Measurements from ENCODE around the gene SPSB3. TPM values are rescaled to one million over a fixed set of nuclear protein-coding genes. Genes with fewer than 3 reads are reported as not detected.

The SPSB3 gene
- total RNA-seq, 1 experiment from 2014 or later = 29.8 TPM

DNA sequence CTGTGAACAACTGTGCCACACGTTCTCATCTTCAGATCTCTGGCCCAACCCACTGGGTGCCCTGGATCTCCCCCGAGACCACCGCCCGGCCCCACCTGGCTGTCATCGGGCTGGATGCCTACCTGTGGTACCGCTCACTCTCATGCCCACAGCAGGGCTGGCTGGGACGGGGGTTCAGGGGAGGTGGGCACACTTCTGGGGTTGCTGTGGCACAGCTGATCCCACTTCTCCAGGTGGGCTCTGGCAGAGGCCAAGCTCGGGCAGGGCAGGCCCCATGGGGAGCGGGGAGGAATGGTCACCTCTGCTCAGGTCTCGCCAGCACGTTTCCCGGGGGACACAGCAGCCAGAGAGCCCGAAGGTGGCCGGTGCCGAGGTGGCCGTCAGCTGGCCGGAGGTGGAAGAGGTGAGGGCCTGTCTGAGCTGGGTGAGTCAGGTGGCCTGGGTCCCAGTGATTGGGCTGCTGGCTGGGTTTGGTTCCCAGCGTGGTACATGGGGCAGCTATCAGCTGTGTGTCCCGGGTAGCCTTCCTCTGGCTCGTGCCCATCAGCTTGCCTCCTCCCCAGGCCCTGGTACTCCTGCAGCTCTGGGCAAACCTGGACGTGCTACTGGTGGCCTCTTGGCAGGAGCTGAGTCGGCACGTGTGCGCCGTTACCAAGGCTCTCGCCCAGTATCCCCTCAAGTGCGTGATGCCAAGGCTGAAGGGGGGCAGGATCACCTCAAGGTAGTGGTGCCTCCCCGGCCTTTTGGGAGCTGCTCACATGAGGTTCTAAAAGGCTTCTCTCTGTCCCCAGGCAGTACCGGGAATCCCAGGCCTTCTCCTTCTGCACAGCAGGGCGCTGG lies 7.1 kb downstream of the SPSB3 start:
- DNase-seq (ENCODE audit: low read depth) = no peak

GRCh38 chr16:1774448-1774780 lies 8.0 kb downstream of the SPSB3 start:
- DNase-seq (ENCODE audit: low read depth) = no peak

DNA sequence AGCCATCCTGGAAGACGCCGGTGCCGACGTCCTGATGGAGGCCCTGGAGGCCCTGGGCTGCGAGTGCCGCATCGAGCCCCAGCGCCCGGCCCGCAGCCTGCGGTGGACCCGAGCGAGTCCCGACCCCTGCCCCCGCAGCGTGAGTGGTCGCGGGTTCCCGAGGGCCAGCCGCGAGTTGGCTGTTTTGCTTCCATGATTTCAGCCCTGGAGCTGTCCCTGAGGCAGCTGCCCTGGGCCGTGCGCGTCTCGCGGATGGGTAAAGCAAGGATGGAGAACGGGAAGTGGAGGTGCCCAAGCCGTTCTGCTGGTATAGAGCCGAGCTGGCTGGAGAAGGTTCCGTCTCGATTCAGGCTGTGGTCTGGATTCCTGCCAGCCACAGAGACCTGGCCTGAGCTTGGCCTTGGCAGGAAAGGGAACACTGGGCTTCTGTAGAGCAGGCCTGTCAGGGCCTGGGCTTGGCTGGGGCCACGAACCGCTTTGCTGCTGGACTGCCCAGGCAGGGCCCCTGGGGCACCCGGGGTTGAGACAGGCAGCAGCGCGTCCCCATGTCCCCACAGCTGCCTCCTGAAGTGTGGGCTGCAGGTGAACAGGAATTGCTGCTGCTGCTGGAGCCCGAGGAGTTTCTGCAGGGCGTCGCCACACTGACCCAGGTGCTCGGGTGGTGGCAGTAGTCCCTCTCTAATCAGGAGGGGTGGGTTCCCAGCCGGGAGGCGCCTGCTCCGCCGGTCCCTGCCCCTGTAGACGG lies 8.5 kb downstream of the SPSB3 start:
- peak; percentile 63 for DNase-seq (ENCODE audit: low read depth)

DNA sequence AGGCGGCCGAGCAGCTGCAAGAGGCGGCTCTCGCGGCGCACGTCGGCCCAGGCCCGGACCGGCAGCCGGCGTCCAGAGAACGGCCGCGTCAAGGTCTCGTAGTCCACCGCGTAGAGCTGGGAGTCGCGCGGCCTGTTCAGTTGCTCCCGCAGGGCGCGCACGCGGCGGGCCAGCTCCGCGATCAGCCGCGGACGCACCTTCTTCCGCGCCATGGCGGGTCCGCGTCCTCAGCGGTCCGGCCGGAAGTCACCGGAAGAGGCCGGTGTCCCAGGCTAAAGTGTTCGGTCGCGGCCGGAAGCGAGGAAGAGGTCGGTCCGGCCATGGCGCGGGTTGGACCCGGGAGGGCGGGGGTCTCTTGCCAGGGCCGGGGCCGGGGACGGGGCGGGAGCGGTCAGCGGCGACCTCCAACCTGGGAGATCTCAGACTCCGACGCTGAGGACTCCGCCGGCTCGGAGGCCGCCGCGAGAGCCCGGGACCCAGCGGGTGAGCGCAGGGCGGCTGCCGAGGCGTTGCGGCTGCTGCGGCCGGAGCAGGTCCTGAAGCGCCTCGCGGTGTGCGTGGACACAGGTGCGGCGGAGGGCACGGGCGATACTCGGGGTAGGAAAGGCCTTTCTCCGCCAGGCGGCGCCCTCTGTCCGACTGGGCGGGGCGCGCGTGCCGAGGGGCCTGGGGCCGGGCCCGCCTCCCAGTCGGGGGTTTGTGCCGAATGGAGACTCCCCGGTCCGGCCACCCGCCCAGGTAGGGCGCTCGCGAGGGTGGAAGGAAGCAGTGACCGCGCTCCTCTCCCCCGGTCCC lies 9.3 kb downstream of the SPSB3 start, which contains the start of gene MRPS34:
MRPS34 (minus strand) TSS at position 227 of the 795 bp plus-strand sequence; CDS start at position 212, 15 bp downstream.
- peak; percentile 80 for DNase-seq (ENCODE audit: low read depth)

GRCh38 chr16:1772362-1772907 lies 9.9 kb downstream of the SPSB3 start, which contains the start of gene EME2:
EME2 (plus strand) TSS chr16:1772810; CDS start chr16:1773228, 418 bp downstream.
- no peak for DNase-seq (ENCODE audit: low read depth)

GRCh38 chr16:1771864-1772361 lies 10.5 kb downstream of the SPSB3 start:
- no peak for DNase-seq (ENCODE audit: low read depth)

- DNase-seq (ENCODE audit: low read depth) = no peak
Measured at GRCh38 chr16:1771188-1771863, 11.0 kb downstream of the SPSB3 start, which contains the start of gene NME3. NME3 (minus strand) TSS chr16:1771543; CDS start chr16:1771534, 9 bp downstream.

DNA sequence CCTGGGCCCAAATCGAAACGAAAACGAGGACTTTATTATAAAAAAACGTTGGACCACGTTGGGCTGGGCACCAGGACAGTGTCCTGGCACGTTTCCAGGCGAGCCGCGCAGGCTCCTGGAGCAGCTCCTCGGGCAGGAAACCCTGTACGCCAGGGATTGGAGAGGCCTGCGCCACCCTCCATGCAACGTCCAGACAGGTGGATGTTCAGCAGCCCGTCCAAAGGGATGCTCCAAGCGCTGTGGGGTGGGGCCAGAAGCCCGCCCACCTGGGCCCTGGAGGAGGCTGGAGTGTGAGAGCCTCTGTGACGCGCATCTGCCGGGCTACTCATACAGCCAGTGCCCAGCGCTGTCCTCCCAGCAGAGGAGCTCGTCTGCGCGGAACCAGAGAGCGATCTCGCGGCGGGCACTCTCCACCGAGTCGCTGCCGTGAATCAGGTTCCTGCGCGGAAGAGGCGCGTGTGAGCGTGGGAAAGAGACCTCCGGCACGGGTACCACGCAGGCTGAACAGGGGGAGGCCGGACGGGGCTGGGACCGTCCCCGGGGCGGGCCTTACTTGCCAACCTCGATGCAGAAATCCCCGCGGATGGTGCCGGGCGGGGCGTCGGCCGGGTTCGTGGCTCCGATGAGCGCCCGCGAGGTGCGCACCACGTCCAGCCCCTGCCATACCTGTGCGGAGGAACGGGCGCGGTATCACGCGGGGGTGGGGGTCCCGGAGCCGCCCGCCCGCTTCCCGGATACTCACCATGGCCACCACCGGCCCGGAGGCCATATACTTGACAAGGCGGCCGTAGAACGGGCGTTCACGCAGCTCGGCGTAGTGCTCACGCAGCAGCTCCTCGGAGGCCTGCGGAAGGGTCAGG lies 11.8 kb downstream of the SPSB3 start:
- DNase-seq (ENCODE audit: low read depth) = no peak

DNA sequence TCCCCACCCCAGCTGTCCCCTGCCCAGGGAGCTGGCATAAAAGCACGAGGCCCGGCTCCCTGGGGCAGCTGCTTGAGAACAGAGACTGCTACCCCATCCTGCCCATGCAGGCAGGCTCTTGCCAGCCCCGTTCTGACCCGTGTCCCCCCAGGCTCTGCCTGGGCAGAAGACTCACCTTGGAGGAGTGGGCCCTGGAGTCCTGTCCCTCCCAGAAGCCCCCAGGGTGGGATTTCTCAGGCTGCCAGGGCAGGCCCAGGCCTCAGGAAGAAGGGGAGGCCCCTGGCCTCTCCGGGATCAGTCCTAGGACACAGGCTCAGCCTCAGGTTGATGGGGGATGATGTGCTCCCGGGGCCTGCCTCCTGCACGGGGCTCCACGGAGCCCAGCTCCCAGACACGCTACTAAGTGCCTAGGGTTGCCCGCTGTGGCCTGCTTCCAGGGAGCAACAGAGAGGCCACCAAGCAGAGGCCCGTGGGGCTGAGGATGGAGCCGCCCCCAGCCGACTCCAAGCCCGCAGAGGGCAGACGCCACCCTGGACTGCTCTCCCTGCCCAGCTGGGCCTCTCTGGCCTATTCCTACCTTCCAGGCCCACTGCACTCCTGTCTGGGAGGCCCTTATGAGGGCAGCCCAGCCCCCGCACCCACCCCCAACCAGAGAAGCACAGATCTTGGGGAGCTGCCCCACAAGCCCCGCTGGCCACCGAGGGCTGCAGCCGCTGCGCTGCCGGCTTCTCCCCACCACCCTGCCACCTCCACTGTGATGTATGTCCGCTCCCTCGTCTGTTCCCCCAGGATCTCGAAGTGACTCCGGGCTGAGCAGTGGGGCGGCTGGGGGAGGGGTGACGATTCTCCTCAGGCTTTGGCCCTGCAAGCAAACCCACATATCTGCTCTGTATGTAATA lies 12.7 kb downstream of the SPSB3 start:
- DNase-seq (ENCODE audit: low read depth) = no peak

- no peak for DNase-seq (ENCODE audit: low read depth)
Measured at GRCh38 chr16:1768767-1769401, 13.5 kb downstream of the SPSB3 start.

- DNase-seq (ENCODE audit: low read depth) = no peak
Measured at GRCh38 chr16:1768061-1768766, 14.2 kb downstream of the SPSB3 start.

DNA sequence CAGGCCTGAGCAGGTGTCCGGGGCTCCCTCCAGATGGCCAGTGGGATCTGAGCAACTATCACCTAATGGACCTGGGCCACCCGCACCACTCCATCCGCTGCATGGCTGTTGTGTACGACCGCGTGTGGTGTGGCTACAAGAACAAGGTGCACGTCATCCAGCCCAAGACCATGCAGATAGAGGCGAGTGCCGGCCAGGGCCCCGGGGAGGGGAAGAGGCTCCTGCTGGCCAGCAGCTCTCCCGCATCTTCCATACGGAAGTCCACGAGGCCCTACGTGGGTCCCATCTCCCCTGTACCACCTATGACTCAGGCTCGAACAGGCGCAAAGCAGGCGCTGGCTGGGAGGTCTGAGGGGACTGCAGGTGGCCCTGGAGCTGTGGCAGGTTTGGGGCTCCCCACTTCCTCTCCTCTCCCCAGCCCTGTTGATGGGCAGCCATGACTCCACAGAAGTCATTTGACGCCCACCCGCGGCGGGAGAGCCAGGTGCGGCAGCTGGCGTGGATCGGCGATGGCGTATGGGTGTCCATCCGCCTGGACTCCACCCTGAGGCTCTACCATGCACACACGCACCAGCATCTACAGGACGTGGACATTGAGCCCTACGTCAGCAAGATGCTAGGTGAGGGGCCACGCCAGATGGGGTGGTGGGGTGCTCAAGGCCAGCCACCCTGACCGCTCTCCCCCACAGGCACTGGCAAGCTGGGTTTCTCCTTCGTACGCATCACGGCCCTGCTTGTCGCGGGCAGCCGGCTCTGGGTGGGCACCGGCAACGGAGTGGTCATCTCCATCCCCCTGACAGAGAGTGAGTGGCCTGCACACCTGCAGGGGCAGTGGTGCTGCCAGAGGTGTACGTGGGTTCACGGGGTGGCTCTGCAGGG lies 15.0 kb downstream of the SPSB3 start:
- DNase-seq (ENCODE audit: low read depth) = no peak

DNA sequence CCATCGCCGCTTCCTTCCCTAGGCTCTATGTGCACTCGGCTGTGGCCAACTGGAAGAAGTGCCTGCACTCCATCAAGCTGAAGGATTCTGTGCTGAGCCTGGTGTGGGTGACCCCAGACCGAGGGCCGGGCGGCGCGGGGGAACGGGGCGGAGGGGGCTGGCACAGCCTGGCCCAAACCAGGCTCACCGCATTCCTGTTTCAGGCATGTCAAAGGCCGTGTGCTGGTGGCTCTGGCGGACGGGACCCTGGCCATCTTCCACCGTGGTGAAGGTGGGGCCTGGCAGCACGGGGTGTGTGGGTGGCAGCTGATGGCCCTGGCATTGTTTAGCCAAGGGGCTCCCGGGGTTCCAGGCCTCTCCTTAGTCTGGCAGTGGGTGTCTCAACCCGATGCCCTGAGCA lies 15.7 kb downstream of the SPSB3 start:
- DNase-seq (ENCODE audit: low read depth) = no peak

DNA sequence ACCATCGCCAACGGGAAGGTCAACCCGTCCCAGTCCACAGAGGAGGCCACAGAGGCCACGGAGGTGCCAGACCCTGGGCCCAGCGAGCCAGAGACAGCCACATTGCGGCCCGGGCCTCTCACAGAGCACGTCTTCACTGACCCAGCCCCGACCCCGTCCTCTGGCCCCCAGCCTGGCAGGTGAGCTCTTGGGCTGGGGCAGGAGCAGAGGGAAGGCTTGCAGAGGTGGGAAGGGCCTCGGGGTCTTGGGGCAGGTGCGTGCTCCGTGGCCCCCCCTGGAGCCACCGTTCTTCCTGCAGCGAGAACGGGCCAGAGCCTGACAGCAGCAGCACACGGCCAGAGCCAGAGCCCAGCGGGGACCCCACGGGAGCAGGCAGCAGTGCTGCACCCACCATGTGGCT lies 16.1 kb downstream of the SPSB3 start:
- DNase-seq (ENCODE audit: low read depth) = no peak

- DNase-seq (ENCODE audit: low read depth) = no peak
Measured at GRCh38 chr16:1765826-1766225, 16.5 kb downstream of the SPSB3 start.

GRCh38 chr16:1764971-1765370 lies 17.4 kb downstream of the SPSB3 start:
- DNase-seq (ENCODE audit: low read depth) = no peak
